Transverse colon (tissue), 4 donors: ENCODE data around the gene OGA.

ENCODE experiments used
- CTCF ChIP-seq, 5 experiments: fragments of 200-600 bp in 3 of 5; fragments of 450-650 bp in 2 of 5; sonication (generic) in 3 of 5; IDR thresholded peaks; 1 replicate in 2 of 5; 2 replicates in 3 of 5; pipeline ENCODE4 v1.5.1; 2016 to 2017; ENCODE audit warnings: antibody characterized with exemption in 5 of 5, inconsistent platforms in 3 of 5, mild to moderate bottlenecking in 2 of 5, moderate library complexity in 1 of 5
- POLR2A ChIP-seq: fragments of 450-650 bp; IDR thresholded peaks from one replicate; pipeline ENCODE4 v1.6.1; 2016; ENCODE audit warnings: antibody characterized with exemption, mild to moderate bottlenecking, moderate library complexity
- POLR2AphosphoS5 ChIP-seq, 3 donors: sonication (generic); formaldehyde crosslinking; IDR thresholded peaks; one replicate each; pipeline ENCODE4 v1.6.1; 2016; ENCODE audit warnings: antibody characterized with exemption in 3 of 3

GRCh38 chr10:101838416-101838970 lies 20.2 kb upstream of the OGA start:
- TF ChIP-seq POLR2AphosphoS5 (IDR thresholded peaks at IDR 0.05) (no peak), CTCF (IDR thresholded peaks at IDR 0.05) (no peak), POLR2A (no peak)
